Inflammatory macrophage treated with lipopolysaccharide for 4 hours (primary cell): ENCODE measurements around the gene HDAC7.
"Not testable (repeated sequence)": the region's sequence is repeated elsewhere in the genome, so short reads cannot be mapped to it uniquely, and the experiment has no call there.

Source experiments
- DNase-seq: peaks from one replicate; pipeline ENCODE4 v3.0.0-alpha.2; 2020

The HDAC7 gene

DNA sequence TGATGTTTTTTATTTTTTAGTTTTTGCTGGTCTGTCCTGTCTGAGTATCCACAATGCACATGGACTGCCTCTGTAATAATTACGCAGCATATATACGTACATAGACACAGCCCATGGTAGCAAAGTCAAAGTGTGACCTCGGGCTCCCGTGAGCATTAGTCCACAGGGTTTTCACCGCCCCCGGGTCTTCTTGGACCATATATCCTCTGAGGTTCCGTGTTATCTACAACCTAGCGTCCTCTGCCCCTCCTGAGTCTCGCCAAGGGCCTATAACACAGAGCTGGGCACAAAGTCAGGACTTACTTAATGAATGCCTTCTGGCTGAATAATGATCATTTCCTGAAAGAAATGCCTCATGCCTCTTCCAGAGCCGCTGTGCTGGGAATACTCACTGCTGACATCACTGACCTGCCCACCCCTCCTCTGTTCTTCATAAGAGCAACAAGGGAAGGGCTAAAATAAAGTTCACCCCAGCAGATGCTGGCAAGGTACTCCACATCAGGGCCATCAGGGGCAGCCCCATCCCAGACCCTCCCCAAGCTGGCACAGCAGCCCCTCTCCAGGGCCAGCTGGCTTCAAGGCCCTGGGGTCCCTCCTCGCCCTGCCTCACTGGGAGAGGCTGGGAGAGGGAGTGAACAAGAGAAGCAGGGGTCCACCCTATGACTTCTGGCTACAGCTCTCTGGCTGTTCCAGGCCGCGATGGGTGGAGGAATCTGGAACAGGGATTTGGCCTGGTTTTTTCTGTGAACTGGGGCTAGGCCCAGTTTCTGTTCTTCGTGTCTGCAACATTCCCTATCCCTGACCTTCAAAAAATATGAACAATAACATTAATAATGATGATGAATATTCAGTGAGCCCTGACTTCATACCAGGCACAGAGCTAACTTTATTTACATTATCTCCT, 7.9 kb downstream of the HDAC7 start:
- DNase-seq = peak; percentile 59

DNA sequence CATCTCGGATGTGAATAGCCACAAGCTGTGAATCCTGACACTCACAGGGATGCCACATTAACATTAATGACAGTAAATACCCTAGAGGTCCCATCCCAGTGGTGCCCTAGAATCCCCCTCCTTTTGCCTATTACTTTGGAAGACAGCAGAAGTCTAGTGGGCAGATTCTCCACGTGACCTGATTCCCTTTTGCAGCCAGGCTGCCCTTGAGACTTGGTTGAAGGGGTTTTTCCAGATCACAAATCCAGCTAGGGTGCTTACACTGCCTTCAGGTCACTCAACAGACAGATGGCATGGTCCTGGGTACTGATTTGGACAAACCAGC, 8.7 kb downstream of the HDAC7 start:
- DNase-seq = peak; percentile 57

- DNase-seq = not testable (repeated sequence)
Measured at GRCh38 chr12:47809518-47809917, 10.2 kb downstream of the HDAC7 start.

- peak; percentile 69 for DNase-seq
Measured at GRCh38 chr12:47808574-47809365, 10.9 kb downstream of the HDAC7 start.

- DNase-seq = no peak
Measured at GRCh38 chr12:47808050-47808449, 11.7 kb downstream of the HDAC7 start.

DNA sequence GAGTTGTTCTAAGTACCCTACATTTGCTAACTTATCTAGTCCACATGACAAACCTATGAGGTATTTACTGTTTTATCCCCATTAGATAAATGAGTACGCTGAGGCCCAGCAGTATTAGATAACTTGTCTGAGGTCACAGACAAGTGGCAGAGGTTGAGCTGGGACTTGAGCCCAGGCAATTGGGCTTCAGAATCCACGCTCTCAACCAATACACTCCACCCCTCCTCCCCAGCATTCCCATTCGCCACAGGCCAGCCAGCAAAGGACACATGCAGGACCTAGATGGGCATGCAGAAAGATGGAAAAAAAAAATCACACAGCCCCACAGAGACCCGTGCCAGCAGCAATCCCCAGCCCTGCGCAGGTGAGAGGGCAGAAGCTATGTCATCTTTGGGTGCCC, 12.4 kb downstream of the HDAC7 start:
- no peak for DNase-seq

DNA sequence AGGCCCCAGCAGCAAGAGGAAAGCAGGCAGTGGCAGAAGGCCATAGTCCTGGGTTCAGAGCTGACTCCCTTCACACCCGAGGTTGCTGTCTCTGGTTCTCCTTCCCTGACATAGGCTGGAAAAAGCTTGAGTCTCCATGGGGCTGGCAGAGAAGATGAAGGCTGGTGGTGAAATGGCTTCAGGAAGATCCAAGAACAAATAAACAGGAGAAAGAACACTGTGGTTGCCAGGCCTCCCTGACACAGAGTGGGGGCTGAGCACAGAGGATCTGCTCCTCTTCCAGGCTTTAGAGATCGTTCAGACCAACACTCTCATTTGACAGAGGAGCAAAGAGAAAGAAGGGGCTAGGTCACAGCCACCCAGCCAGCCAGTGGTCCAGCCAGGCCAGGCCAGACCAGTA, 14.3 kb downstream of the HDAC7 start:
- DNase-seq = no peak

DNA sequence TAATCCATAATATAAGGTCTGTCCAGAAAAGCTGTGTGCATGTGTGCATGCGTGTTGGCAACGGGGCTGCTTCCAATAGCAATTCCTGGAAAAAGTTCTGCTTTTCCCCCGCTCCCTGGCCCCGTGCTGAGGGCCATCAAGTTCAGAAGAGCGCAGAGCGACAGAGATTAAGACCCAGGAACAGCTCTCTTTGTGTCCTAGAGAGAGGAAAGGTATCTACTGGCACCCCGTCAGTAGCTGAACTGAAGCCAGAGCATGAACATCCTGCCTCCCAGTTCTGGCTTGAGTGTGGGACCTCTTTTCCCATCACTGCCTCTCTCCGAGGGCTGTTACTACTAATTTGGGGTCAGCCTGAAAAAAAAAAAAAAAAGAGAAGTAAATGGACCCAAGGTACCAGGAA, 15.5 kb downstream of the HDAC7 start:
- no peak for DNase-seq

- peak; percentile 34 for DNase-seq
Measured at GRCh38 chr12:47803191-47803875, 16.4 kb downstream of the HDAC7 start.

DNA sequence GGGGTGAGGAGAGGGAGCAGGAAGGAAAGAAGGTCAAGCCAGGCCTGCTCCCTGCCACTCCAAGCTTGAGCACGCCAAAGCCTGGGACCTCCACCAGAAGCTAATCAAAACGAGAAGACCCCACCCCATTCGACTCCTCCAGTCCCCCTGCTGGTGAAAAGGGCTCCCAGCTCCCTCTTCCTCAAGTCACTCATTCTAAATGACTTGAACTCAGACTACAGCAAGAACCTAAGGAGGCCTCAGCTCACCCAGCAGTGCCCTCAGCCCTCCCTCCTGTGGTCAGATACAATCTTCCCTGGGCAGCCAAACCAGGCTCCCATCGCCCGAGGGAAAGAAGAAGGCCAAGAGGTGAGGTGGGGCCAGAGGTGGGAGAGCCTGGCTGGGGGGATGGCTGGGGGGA, 17.4 kb downstream of the HDAC7 start:
- DNase-seq = peak; percentile 9

DNA sequence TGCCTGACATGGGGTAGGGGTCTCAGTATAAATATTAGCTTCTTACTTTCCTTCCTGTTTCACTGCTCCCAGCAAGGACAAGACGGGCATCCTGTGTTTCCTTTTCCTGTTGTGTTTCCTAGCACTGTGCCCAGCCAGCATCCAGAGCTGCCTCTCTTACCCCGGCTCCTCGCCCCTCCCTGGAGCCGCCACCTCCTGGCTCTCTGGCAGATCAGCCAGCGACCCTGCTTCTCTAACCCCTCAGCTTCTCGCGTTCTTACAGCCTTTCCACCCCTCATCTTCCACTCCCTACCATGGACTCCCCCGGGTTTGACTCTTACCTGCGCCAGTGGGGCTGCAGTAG, 17.8 kb downstream of the HDAC7 start:
- DNase-seq = no peak

GRCh38 chr12:47801170-47801903, 18.4 kb downstream of the HDAC7 start:
- peak; percentile 58 for DNase-seq

GRCh38 chr12:47800582-47800981, 19.1 kb downstream of the HDAC7 start:
- DNase-seq = no peak

GRCh38 chr12:47799357-47799955, 20.2 kb downstream of the HDAC7 start:
- peak; percentile 40 for DNase-seq

DNA sequence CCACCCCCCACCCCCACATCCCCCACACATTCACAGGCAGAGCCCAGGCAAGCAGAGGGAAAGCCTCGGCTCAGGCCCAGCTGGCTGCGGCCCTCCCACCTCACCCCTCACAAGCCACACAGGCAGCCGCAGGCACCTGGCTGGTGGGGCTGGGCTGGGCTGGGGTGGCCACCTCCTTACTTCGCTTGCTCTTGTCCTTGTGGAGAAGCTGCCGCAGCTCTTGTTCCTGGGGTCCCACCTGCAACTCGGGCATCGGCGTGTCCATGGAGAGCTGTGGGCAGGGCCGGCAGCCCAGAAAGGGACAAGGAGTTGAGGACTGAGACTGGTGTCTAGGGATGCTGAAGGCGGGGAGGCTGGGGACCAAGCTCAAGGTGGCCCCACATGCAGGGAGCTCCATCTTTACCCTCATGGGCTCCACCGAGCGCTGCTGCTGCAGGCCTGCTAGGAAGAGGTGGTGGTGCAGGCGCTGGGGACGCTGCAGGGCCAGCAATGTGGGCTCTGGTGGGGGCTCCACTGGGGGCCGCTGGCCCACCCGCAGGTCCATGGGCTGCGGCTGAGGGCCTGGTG, 21.2 kb downstream of the HDAC7 start:
- no peak for DNase-seq

GRCh38 chr12:47797441-47797840, 22.3 kb downstream of the HDAC7 start:
- no peak for DNase-seq

- no peak for DNase-seq
Measured at GRCh38 chr12:47795814-47796411, 23.8 kb downstream of the HDAC7 start.

GRCh38 chr12:47795121-47795813, 24.4 kb downstream of the HDAC7 start:
- no peak for DNase-seq

- no peak for DNase-seq
Measured at GRCh38 chr12:47794679-47795078, 25.0 kb downstream of the HDAC7 start.

- DNase-seq = no peak
Measured at GRCh38 chr12:47793015-47793681, 26.6 kb downstream of the HDAC7 start.

- no peak for DNase-seq
Measured at GRCh38 chr12:47791874-47792273, 27.8 kb downstream of the HDAC7 start.
